ENCODE data around the gene REM1. TPM values are rescaled to one million over a fixed set of nuclear protein-coding genes. Genes with fewer than 3 reads are reported as not detected.
"Not testable (repeated sequence)": the region's sequence is repeated elsewhere in the genome, so short reads cannot be mapped to it uniquely, and the experiment has no call there.

The REM1 gene
- total RNA-seq, 1 donor from 2014 or later: not detected

GRCh38 chr20:31515072-31515774 lies 40.1 kb downstream of the REM1 start:
- DNase-seq (ENCODE audit: low read depth, low spot score): no peak
- H3K4me1 Mint-ChIP-seq: peaks cover 4% of the 10 kb centered on the region
- no peak for TF ChIP-seq CTCF (conservative IDR thresholded peaks at IDR 0.05)

GRCh38 chr20:31515775-31516107 lies 40.7 kb downstream of the REM1 start:
- Mint-ChIP-seq H3K27ac (ENCODE audit: unreplicated experiment) (no peak overlapping the region), H3K36me3 (ENCODE audit: low read depth) (no peaks in the 10 kb centered on the region), H3K9me3 (no peaks in the 10 kb centered on the region), H3K27me3 (ENCODE audit: low read depth) (peaks cover 3% of the 10 kb centered on the region), H3K4me3 (no peak overlapping the region), H3K4me1 (peaks cover 4% of the 10 kb centered on the region)
- DNase-seq (ENCODE audit: low read depth, low spot score): no peak
- TF ChIP-seq CTCF (conservative IDR thresholded peaks at IDR 0.05): no peak

More at GRCh38 chr20:31515072-31515774, 40.1 kb downstream of the REM1 start:
- peaks cover 6% of the 10 kb centered on the region for H3K27me3 Mint-ChIP-seq (ENCODE audit: low read depth)
- no peaks in the 10 kb centered on the region for H3K36me3 Mint-ChIP-seq (ENCODE audit: low read depth)
- no peaks in the 10 kb centered on the region for H3K9me3 Mint-ChIP-seq
- no peak overlapping the region for H3K4me3 Mint-ChIP-seq
- H3K27ac Mint-ChIP-seq (ENCODE audit: unreplicated experiment): no peak overlapping the region

- DNase-seq (ENCODE audit: low read depth, low spot score): no peak
- H3K4me3 Mint-ChIP-seq: no peak overlapping the region
- peaks cover 3% of the 10 kb centered on the region for H3K27me3 Mint-ChIP-seq (ENCODE audit: low read depth)
- H3K36me3 Mint-ChIP-seq (ENCODE audit: low read depth): no peaks in the 10 kb centered on the region
- TF ChIP-seq CTCF (conservative IDR thresholded peaks at IDR 0.05): no peak
- no peaks in the 10 kb centered on the region for H3K9me3 Mint-ChIP-seq
- peaks cover 4% of the 10 kb centered on the region for H3K4me1 Mint-ChIP-seq
- no peak overlapping the region for H3K27ac Mint-ChIP-seq (ENCODE audit: unreplicated experiment)
Observed at GRCh38 chr20:31516166-31516565, 41.1 kb downstream of the REM1 start.

- peaks cover 4% of the 10 kb centered on the region for H3K4me1 Mint-ChIP-seq
- no peak overlapping the region for H3K27ac Mint-ChIP-seq (ENCODE audit: unreplicated experiment)
- no peaks in the 10 kb centered on the region for H3K9me3 Mint-ChIP-seq
- H3K27me3 Mint-ChIP-seq (ENCODE audit: low read depth): peaks cover 2% of the 10 kb centered on the region
- TF ChIP-seq CTCF (conservative IDR thresholded peaks at IDR 0.05): no peak
- H3K36me3 Mint-ChIP-seq (ENCODE audit: low read depth): no peaks in the 10 kb centered on the region
- no peak overlapping the region for H3K4me3 Mint-ChIP-seq
- DNase-seq (ENCODE audit: low read depth, low spot score): no peak
Observed at GRCh38 chr20:31516651-31517050, 41.6 kb downstream of the REM1 start.

GRCh38 chr20:31517373-31517772 lies 42.3 kb downstream of the REM1 start:
- Mint-ChIP-seq H3K9me3 (no peaks in the 10 kb centered on the region), H3K4me3 (no peak overlapping the region), H3K27ac (ENCODE audit: unreplicated experiment) (no peak overlapping the region), H3K4me1 (peaks cover 4% of the 10 kb centered on the region), H3K27me3 (ENCODE audit: low read depth) (no peaks in the 10 kb centered on the region), H3K36me3 (ENCODE audit: low read depth) (no peaks in the 10 kb centered on the region)
- peak; percentile 23 for DNase-seq (ENCODE audit: low read depth, low spot score)
- peak; percentile 39 for TF ChIP-seq CTCF (conservative IDR thresholded peaks at IDR 0.05)

GRCh38 chr20:31521267-31521666 lies 46.2 kb downstream of the REM1 start:
- H3K27me3 Mint-ChIP-seq (ENCODE audit: low read depth); H3K36me3 Mint-ChIP-seq (ENCODE audit: low read depth); H3K27ac Mint-ChIP-seq (ENCODE audit: unreplicated experiment); DNase-seq (ENCODE audit: low read depth, low spot score); H3K4me1 Mint-ChIP-seq; H3K9me3 Mint-ChIP-seq; H3K4me3 Mint-ChIP-seq: not testable (repeated sequence)

Data from neural crest cell (in vitro differentiated cells).